NCI-H2171 treated with DMSO at 0.1 percent for 48 hours (cell line): ENCODE data around the gene PRIM2.
"Not testable (repeated sequence)": the region's sequence is repeated elsewhere in the genome, so short reads cannot be mapped to it uniquely, and the experiment has no call there.

Source experiments
- DNase-seq: peaks from one replicate; lab custom pipeline; 2025; lab: John Stamatoyannopoulos, UW

Gene PRIM2

DNA sequence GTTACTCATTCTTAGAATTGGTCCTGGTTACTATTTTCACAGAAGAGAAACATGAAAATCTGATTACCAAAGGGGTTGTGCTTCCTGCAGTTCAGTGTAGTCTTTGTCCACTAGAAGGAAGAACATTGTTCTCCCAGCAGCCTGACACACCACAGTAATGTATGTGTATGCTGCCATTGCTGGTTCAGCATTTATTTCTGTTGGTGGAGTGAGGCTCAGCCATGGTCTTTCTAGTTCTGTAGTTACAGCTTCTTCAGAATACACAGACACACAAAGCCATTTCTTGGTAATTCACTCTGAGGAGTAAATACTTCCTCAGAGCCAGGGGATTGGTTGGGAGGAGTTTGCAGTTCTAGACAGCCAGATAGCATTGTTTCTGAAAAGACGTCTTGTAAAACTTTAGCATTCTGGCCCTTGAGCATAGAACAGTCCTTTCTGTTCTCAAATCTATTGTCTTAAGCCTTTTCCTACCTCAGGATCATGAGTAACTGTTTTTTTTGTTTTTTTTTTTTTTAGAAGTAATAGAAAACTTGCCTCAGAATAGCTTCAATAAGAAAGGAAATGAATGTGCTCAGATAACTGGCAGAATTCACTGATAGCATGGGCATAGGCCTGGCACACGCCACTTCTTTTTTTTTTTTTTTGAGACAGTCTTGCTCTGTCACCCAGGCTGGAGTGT, 128.5 kb downstream of the PRIM2 start:
- not testable (repeated sequence) for DNase-seq

- DNase-seq, result not testable (repeated sequence)
Measured at GRCh38 chr6:57449496-57450066, 132.2 kb downstream of the PRIM2 start.

GRCh38 chr6:57459781-57460180, 142.4 kb downstream of the PRIM2 start:
- not testable (repeated sequence) for DNase-seq

DNA sequence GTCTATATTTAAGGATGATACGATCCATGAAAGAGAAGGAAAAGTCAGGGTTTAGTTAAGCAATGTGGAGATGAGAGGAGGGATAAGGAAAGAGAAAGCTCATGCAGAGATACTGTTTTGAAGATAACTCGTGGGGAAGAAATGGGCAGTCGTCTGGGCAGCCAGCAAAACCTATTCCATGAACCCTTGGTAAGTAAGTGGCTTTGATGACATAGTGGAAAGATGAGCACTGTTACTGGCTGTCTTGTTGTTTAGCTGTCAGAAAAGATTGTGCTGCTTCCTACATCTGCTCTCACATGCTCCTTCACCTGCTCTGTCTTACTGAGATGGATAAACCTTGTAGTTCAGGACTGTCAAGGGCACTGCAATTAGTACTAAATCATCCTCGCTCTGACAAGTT, 143.6 kb downstream of the PRIM2 start:
- DNase-seq, result not testable (repeated sequence)

DNA sequence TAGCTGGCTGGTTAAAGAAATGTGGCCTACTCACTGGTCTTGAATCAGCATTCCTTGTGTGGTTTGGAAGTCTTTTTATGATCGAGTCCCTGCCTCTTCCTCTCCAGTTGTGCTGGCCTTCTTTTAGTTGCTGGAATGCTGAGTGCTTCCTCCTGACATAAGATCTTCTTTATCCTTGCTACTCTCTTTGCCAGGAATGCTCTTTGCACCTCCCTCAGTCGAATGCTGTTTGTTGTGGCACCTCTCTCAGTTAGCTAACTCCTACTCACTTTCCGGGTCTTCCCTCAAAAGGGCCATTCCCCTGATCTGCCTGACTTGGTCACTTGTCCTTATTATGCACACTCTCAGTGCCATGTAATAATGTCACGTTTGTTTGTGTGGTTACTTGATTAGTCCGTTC, 146.4 kb downstream of the PRIM2 start:
- DNase-seq, result not testable (repeated sequence)

GRCh38 chr6:57465968-57466367, 148.5 kb downstream of the PRIM2 start:
- not testable (repeated sequence) for DNase-seq

DNA sequence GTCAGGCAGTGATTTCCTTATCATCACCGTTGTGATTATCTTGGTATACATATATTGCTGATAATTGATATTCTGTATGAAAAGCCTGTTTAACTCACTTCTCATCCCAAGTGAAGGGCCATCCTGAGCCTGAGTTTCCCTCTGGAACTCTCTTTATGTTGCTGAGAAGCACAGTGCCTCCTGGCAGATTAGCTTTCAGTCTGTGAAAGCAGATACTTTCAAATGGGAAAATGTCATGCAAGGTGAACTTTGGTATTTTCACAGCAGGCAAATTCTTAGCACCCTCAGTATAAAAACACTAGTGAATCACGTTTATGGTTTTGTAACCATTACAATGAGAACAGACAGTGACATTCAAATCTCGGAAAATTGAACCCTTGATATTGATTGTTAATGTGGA, 151.6 kb downstream of the PRIM2 start:
- DNase-seq, result peak; percentile 15

DNA sequence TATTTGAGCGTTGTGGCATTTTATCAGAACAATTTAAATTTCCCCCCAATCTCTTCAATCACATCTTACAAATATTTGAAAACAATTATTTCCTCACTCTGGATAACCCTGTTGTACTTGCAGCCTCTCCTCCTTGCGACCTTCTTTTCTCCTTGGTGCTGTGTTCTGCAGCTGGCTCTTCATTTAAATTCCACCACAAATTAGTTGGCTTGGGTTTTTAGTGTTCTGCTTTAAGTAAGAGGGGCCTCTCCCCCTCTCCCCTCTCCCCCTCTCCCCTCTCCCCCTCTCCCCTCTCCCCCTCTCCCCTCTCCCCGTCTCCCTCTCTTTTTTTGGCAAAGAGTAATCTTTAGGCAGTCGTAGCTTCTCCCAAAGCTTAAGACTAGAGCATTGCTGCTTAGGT, 152.7 kb downstream of the PRIM2 start:
- not testable (repeated sequence) for DNase-seq

- DNase-seq, result not testable (repeated sequence)
Measured at GRCh38 chr6:57471314-57471864, 154.0 kb downstream of the PRIM2 start.

DNA sequence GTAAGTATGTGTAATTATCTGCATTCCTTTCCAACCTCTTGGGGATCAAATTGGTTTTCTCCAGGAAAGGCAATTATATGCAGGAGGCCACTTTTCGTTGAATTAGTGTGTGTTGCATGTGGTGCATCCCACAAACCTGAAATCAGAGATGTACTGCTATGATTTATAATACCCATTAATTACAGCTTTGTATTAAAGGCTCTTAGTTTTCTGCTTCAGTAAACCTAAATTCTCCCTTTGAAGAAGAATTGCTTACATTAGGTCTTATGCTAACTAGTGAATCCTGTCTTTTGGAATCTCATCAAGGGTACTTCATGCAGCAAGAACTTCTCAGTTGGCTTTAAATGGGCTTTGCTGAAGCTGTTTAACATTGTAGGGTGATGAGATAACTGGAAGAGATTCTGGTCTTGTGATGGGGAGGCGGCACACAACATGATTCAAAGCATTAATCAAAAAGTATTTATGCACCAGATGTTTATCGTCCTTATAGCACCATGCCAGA, 155.5 kb downstream of the PRIM2 start:
- DNase-seq, result peak; percentile 12

GRCh38 chr6:57474862-57475475, 157.5 kb downstream of the PRIM2 start:
- not testable (repeated sequence) for DNase-seq

DNA sequence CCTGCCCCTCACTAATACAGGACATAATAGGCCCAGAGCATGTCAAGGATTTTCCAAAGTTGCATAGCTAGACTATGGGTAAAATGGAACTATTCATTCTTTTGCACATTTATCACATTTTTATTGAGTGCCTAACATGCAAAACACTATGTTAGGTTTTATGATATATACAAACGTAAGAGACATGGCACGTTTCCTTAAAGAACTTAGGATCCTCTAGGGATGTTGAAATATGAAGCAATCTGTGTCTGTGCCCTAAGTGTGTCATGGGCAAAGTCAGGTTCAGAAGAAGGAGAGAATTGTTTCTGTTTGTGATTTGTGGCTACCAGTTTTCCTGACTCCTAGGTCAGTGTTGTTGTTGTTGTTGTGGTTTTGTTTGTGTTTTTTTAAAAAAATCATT, 158.2 kb downstream of the PRIM2 start:
- not testable (repeated sequence) for DNase-seq

DNA sequence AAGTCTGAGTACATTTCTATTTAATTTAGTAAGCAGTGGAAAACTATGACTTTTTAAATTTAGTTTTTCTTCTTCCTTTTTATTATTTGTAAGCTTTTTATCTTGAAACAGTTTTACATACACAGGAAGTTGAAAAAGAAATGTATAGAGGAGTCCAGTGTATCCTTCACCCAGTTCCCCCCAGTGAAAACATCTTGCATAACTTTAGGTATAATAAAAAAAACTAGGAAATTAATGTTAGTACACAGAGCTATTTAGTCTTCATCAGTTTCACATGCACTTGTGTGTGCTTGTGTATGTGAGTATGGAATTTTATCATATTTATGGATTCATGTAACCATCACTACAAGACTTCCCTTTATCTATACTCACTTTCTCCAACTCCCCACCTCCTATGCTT, 162.8 kb downstream of the PRIM2 start:
- DNase-seq, result not testable (repeated sequence)

- not testable (repeated sequence) for DNase-seq
Measured at GRCh38 chr6:57481121-57481520, 163.7 kb downstream of the PRIM2 start.

DNA sequence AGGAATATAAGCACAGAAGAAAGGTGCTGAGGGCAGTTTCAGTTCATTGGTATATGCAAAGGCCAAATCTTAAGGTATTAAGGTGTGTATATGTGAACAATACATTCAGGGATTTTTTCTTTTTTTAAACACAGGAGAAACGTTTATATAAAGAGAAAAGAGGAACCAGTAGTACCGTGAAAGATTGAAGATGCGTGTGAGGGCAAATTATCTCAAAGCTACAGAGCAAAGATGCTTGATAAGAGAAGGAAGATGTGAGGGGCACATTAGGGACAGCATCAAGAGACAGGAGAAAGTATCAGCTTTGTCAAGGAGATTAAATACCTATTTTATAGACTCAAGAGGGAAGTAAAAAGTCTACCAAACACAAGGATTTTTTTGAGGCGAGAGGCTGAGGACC, 165.0 kb downstream of the PRIM2 start:
- DNase-seq, result not testable (repeated sequence)

DNA sequence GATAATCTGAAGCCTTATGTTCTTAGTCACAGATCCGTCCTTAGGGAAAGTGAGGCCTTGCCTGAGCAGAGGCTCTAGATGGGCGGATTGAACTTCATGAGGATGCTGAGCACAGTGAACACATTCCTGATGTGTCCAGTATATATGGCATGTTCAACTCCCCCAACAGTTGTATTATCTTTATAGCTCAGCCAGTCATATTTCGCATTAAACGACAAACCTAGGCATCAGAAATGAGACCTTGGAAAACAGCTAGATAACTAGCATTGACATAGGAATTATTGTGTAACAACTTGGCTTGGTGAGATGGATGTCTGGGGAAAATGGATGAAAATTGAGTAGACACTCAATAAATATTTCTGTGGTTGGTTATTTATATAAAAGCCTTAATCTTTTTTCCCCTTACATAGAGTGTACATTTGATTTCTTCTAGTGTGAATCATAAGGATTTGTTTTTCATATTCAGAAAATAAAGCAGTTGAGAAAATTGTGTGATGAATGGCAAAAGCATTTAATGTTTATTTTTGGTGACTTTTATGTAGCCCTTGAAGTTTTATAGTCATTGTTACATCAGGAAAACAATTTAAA, 169.2 kb downstream of the PRIM2 start:
- DNase-seq, result not testable (repeated sequence)

- not testable (repeated sequence) for DNase-seq
Measured at GRCh38 chr6:57488551-57488950, 171.1 kb downstream of the PRIM2 start.

- not testable (repeated sequence) for DNase-seq
Measured at GRCh38 chr6:57489887-57490286, 172.5 kb downstream of the PRIM2 start.

GRCh38 chr6:57491795-57492194, 174.4 kb downstream of the PRIM2 start:
- DNase-seq, result peak; percentile 93

DNA sequence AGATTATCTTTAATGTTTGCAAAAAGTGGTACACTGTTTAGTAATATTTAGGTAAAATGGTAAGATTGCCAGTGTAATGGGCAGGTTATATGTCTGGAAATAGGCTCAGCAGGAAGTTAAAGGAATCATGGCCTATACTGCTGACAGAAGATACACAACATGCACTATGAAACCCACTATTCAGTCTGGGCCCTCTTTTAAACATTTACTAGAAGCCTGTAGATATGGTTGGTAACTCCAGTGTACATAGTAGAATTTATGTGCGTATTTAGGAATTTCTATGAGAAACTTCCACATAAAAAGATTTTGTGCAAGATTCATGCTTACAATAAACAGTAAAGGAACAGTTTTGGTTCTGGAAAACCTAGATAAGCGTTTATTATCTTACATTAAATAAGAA, 178.8 kb downstream of the PRIM2 start:
- not testable (repeated sequence) for DNase-seq

- not testable (repeated sequence) for DNase-seq
Measured at GRCh38 chr6:57500368-57501021, 183.1 kb downstream of the PRIM2 start.

DNA sequence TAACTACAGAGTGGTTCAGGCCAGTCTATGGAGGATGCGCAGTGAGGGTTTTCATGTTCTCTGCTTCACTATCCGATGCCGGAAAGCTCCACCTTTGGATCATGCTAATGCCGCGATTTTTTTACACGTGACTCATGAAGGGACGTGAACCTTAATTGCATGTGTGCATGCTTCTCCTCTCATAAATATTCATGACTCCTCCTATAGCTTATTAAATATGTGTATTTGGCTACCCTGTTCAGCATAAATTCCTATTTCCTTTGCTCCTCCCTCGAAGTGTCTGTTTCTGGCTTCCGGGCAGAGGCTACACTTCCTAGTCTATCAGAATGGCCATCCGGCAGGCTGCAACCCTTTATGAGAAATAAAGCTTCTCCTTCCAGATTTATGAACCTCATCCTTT, 185.0 kb downstream of the PRIM2 start:
- not testable (repeated sequence) for DNase-seq
